Brain microvascular endothelial cell (primary cell): ENCODE data around the gene PER2.

Experiments used
- DNase-seq: peaks from one replicate; pipeline ENCODE4 v3.0.0-alpha.2; 2020
- H3K27ac ChIP-seq: fragments of 250-450 bp; sonication (Bioruptor Pico); 2 replicates; pipeline ENCODE4 v1.5.1; 2020; ENCODE audit warnings: mild to moderate bottlenecking, moderate library complexity
- H3K27me3 ChIP-seq: fragments of 250-450 bp; sonication (Bioruptor Pico); replicated peaks from 2 replicates; pipeline ENCODE4 v1.5.1; 2020; ENCODE audit warnings: mild to moderate bottlenecking
- H3K36me3 ChIP-seq: fragments of 250-450 bp; sonication (Bioruptor Pico); replicated peaks from 2 replicates; pipeline ENCODE4 v1.5.1; 2020; ENCODE audit warnings: mild to moderate bottlenecking
- H3K4me3 ChIP-seq: 2 replicates; pipeline ENCODE4 v1.5.1; 2011; ENCODE audit warnings: low read depth, mild to moderate bottlenecking, control low read depth, low read length, moderate library complexity
- in situ Hi-C: cut with HindIII; loops from 2 replicates; pipeline ENCODE4 v1.10.0; 2017; ENCODE audit warnings: low sequenced_read_pairs, low pct_ligation_motif_present
- TF ChIP-seq, protein P1 (sequence below): IDR thresholded peaks from 2 replicates; pipeline ENCODE4 v1.5.1; 2011; ENCODE audit warnings: low read depth, mild to moderate bottlenecking, moderate library complexity, low read length, control low read depth, inconsistent platforms; ENCODE audit errors: missing control alignments

The PER2 gene

GRCh38 chr2:238290715-238291549 lies 2.5 kb upstream of the PER2 start:
- DNase-seq, result no peak
- Histone ChIP-seq H3K36me3 (no peaks in the 10 kb centered on the region), H3K4me3 (no peak overlapping the region), H3K27me3 (peaks cover 2% of the 10 kb centered on the region), H3K27ac (no peak overlapping the region)
- in situ Hi-C loops, result no loop called here
- TF ChIP-seq, protein P1, sequence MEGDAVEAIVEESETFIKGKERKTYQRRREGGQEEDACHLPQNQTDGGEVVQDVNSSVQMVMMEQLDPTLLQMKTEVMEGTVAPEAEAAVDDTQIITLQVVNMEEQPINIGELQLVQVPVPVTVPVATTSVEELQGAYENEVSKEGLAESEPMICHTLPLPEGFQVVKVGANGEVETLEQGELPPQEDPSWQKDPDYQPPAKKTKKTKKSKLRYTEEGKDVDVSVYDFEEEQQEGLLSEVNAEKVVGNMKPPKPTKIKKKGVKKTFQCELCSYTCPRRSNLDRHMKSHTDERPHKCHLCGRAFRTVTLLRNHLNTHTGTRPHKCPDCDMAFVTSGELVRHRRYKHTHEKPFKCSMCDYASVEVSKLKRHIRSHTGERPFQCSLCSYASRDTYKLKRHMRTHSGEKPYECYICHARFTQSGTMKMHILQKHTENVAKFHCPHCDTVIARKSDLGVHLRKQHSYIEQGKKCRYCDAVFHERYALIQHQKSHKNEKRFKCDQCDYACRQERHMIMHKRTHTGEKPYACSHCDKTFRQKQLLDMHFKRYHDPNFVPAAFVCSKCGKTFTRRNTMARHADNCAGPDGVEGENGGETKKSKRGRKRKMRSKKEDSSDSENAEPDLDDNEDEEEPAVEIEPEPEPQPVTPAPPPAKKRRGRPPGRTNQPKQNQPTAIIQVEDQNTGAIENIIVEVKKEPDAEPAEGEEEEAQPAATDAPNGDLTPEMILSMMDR, result no peak

GRCh38 chr2:238290091-238290509 lies 1.7 kb upstream of the PER2 start:
- no peaks in the 10 kb centered on the region for H3K36me3 ChIP-seq
- in situ Hi-C loops, result no loop called here
- no peak overlapping the region for H3K4me3 ChIP-seq
- TF ChIP-seq, protein P1, result no peak
- H3K27ac ChIP-seq, result no peak overlapping the region
- no peaks in the 10 kb centered on the region for H3K27me3 ChIP-seq
- no peak for DNase-seq

DNA sequence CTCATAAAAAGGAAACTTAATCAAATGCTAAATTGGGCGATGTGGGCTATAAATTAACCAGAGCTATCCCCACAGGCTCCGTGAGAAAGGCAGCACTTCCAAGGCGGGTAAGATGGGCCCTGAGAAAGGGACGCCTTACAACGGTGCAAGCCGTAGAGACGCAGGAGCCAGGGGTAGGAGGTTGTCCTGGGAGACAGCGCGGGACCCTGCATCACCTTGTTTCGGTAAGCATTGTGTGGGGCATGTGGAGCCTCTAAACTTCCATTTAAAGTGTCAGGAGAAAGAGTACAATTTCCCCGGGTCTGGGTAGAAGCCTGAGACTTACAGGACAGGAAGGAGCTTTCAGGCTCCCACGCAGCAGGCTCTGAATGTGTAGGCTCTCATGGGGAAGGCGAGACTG lies 1.2 kb upstream of the PER2 start:
- H3K4me3 ChIP-seq, result peak overlapping the region; percentile 57
- in situ Hi-C loops, result no loop called here
- DNase-seq, result no peak
- no peak overlapping the region for H3K27ac ChIP-seq
- no peaks in the 10 kb centered on the region for H3K27me3 ChIP-seq
- TF ChIP-seq, protein P1, result no peak
- H3K36me3 ChIP-seq, result no peaks in the 10 kb centered on the region

DNA sequence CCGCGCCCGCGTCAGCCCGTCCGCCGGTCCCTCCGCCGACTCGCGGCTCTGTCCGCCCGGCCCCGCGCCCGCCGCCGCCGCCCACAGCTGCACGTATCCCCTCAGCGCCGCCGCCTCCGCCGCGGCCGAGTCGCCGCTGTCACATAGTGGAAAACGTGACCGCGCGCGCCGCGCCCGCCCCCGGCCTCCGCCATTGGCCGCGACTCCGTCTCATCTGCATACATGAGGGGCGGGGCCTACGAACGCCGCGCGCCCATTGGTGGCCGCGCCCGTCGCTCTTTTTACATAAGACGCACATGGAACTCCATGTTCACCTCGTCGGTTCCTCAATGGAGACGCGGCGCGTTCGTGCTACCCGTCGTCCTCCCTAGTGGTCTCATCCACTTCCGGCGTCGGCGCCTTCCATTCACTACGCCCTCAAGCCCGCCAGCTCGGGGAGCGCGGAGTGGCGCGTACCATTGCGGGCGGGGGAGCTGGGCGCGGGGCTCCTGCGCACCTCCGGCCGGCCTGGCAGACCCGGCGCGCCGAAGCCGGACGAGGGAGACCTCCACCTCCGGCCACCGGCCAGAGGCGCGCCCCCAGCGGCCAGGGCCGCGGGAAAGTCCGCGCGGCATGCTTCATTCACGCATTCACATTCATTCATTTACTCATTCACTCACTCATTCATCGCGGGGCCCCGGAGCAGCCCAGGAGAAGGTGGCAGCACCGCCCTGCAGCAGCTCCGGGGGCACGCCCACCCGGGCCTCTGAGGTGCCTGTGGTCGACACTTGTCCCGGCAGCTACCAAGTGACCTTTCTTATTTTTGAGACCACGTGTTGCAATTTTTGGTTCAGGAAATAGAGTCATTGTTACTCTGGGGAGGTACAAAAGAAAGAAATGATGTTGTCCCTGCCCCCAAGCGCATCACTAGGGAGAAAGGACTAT lies 502 bp upstream of the PER2 start:
- in situ Hi-C loops, result no loop called here
- peak; percentile 99 for DNase-seq
- TF ChIP-seq, protein P1, result peak; percentile 38
- Histone ChIP-seq H3K27me3 (no peaks in the 10 kb centered on the region), H3K4me3 (peak overlapping the region; percentile 76), H3K36me3 (no peaks in the 10 kb centered on the region), H3K27ac (peak overlapping the region; percentile 50)

- no peak for DNase-seq
- Histone ChIP-seq H3K27ac (peak overlapping the region; percentile 25), H3K36me3 (no peaks in the 10 kb centered on the region), H3K27me3 (no peaks in the 10 kb centered on the region), H3K4me3 (peak overlapping the region; percentile 20)
- TF ChIP-seq, protein P1, result no peak
- in situ Hi-C loops, result no loop called here
Measured at GRCh38 chr2:238286987-238287736, 1.2 kb downstream of the PER2 start.
